Fibroblast of lung (primary cell): ENCODE results near the gene PCDH15. TPM values are rescaled to one million over a fixed set of nuclear protein-coding genes. Genes with fewer than 3 reads are reported as not detected.
A peak's percentile ranks its signal among the peaks of the same experiment; 100 is the strongest.

Experiments
- DNase-seq, 2 donors: peaks; one replicate each; pipeline versions ENCODE4 v3.0.0 to v3.0.0-alpha.2; 2010; ENCODE audit warnings: low read depth in 2 of 2
- H2AFZ ChIP-seq: 2 replicates; pipeline ENCODE4 v1.5.1; 2012; ENCODE audit warnings: low read length, control low read depth, inconsistent platforms
- H3K27ac ChIP-seq: 2 replicates; pipeline ENCODE4 v1.5.1; 2011; ENCODE audit warnings: low read length, control low read depth; ENCODE audit not compliant: insufficient read depth
- H3K27me3 ChIP-seq: 2 replicates; pipeline ENCODE4 v1.5.1; 2011; ENCODE audit warnings: mild to moderate bottlenecking, low read length; ENCODE audit not compliant: control insufficient read depth, insufficient read depth
- H3K36me3 ChIP-seq: 2 replicates; pipeline ENCODE4 v1.5.1; 2011; ENCODE audit warnings: low read length; ENCODE audit not compliant: control insufficient read depth, insufficient read depth
- H3K4me1 ChIP-seq: 2 replicates; pipeline ENCODE4 v1.5.1; 2011; ENCODE audit warnings: low read length; ENCODE audit not compliant: control insufficient read depth, insufficient read depth; ENCODE audit errors: extremely low read depth
- H3K4me2 ChIP-seq: 2 replicates; pipeline ENCODE4 v1.5.1; 2011; ENCODE audit warnings: low read length, control low read depth; ENCODE audit not compliant: insufficient read depth; ENCODE audit errors: extremely low read depth
- H3K4me3 ChIP-seq, 4 experiments: fragments of 200-600 bp in 1 of 4; sonication (generic) in 1 of 4; replicated peaks in 1 of 4; 2 replicates each; pipeline ENCODE4 v1.5.1; 2011 to 2016; ENCODE audit warnings: low read length in 4 of 4, low read depth in 3 of 4, mild to moderate bottlenecking in 3 of 4, control low read depth in 2 of 4, inconsistent platforms in 1 of 4, mixed read lengths in 1 of 4; ENCODE audit not compliant: insufficient read depth in 1 of 4; ENCODE audit errors: control extremely low read depth in 1 of 4
- H3K79me2 ChIP-seq: 2 replicates; pipeline ENCODE4 v1.5.1; 2012; ENCODE audit warnings: mild to moderate bottlenecking, low read length, inconsistent platforms; ENCODE audit not compliant: control insufficient read depth, insufficient read depth
- H3K9ac ChIP-seq: 2 replicates; pipeline ENCODE4 v1.5.1; 2011; ENCODE audit warnings: mild to moderate bottlenecking, low read length, control low read depth; ENCODE audit not compliant: insufficient read depth
- H3K9me3 ChIP-seq: 2 replicates; pipeline ENCODE4 v1.5.1; 2012; ENCODE audit warnings: low read depth, low read length; ENCODE audit not compliant: control insufficient read depth, insufficient read depth
- H4K20me1 ChIP-seq: 2 replicates; pipeline ENCODE4 v1.5.1; 2011; ENCODE audit warnings: low read length; ENCODE audit not compliant: control insufficient read depth, insufficient read depth; ENCODE audit errors: extremely low read depth
- CTCF ChIP-seq, 2 donors: IDR thresholded peaks in 1 of 2; conservative IDR thresholded peaks in 1 of 2; 1 replicate in 1 of 2; 2 replicates in 1 of 2; pipeline ENCODE4 v1.5.1; 2011 to 2012; ENCODE audit warnings: low read length in 2 of 2, control low read depth in 1 of 2, inconsistent platforms in 1 of 2, low read depth in 1 of 2, mild to moderate bottlenecking in 1 of 2
- EZH2 ChIP-seq: IDR thresholded peaks from 2 replicates; pipeline ENCODE4 v1.5.1; 2012; ENCODE audit warnings: low read length, control low read depth, mild to moderate bottlenecking; ENCODE audit errors: missing control alignments
- polyA plus RNA-seq, 2 donors: library from polyadenylated mRNA; depleted of rRNA in 1 of 2; stranded (reverse) in 1 of 2; unstranded in 1 of 2; fragments of >200 nt; gene quantifications; 2 replicates each; pipeline ENCODE4 v1.2.1, GENCODE V29; 2011 to 2012; ENCODE audit warnings: missing spikeins in 1 of 2
- total RNA-seq: library from RNA; depleted of rRNA; stranded (reverse); fragments of >200 nt; gene quantifications from 2 replicates; pipeline ENCODE4 v1.2.1, GENCODE V29; 2014

Gene PCDH15
- total and polyA plus RNA-seq, 2 donors (not counting 1 experiment from before 2014, with no cell fraction given): under 0.01 TPM; not detected in 1

DNA sequence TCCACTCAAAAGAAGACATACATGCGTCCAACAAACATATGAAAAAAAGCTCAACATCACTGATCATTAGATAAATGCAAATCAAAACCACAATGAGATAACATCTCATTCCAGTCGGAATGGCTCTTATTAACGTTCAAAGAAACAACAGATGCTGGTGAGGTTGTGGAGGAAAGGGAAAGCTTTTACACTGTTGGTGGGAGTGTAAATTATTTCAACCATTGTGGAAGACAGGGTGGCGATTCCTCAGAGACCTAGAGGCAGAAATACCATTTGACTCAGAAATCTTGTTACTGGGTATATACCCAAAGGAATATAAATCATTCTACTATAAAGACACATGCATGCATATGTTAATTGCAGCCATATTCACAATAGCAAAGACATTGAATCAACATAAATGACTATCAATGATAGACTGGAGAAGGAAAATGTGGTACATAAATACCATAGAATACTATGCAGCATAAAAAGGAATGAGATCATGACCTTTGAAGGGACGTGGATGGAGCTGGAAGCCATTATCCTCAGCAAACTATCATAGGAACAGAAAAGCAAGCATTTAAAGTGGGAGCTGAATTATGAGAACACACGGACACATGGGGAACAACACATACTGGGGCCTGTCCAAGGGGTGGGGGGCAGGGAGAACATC, 28.4 kb downstream of the PCDH15 start:
- H3K9ac ChIP-seq: no peak overlapping the region
- no peaks in the 10 kb centered on the region for H3K36me3 ChIP-seq
- H3K4me3 ChIP-seq: no peak overlapping the region
- TF ChIP-seq CTCF (conservative IDR thresholded peaks at IDR 0.05 in 1 of 2, IDR thresholded peaks at IDR 0.05 in 1 of 2; ENCODE audit: low read depth in 1 of 2, low read length in 2 of 2): no peak
- no peak for TF ChIP-seq EZH2
- DNase-seq: no peak
- no peak overlapping the region for H3K4me2 ChIP-seq
- no peaks in the 10 kb centered on the region for H3K4me1 ChIP-seq
- H4K20me1 ChIP-seq: no peaks in the 10 kb centered on the region
- no peak overlapping the region for H3K27ac ChIP-seq
- no peaks in the 10 kb centered on the region for H3K79me2 ChIP-seq
- no peaks in the 10 kb centered on the region for H3K27me3 ChIP-seq
- H3K9me3 ChIP-seq: no peaks in the 10 kb centered on the region
- no peak overlapping the region for H2AFZ ChIP-seq

- H3K9ac ChIP-seq: no peak overlapping the region
- H3K9me3 ChIP-seq: no peaks in the 10 kb centered on the region
- TF ChIP-seq CTCF (conservative IDR thresholded peaks at IDR 0.05 in 1 of 2, IDR thresholded peaks at IDR 0.05 in 1 of 2; ENCODE audit: low read depth in 1 of 2, low read length in 2 of 2) (no peak), EZH2 (no peak)
- H4K20me1 ChIP-seq: no peaks in the 10 kb centered on the region
- DNase-seq: no peak
- no peaks in the 10 kb centered on the region for H3K79me2 ChIP-seq
- no peaks in the 10 kb centered on the region for H3K27me3 ChIP-seq
- no peak overlapping the region for H2AFZ ChIP-seq
- no peak overlapping the region for H3K4me3 ChIP-seq
- H3K4me2 ChIP-seq: no peak overlapping the region
- no peak overlapping the region for H3K27ac ChIP-seq
- H3K4me1 ChIP-seq: no peaks in the 10 kb centered on the region
- H3K36me3 ChIP-seq: no peaks in the 10 kb centered on the region
These were observed 32.0 kb downstream of the PCDH15 start for GRCh38 chr10:54769051-54769450.

- no peak overlapping the region for H3K9ac ChIP-seq
- H3K36me3 ChIP-seq: no peaks in the 10 kb centered on the region
- H3K9me3 ChIP-seq: no peaks in the 10 kb centered on the region
- H3K79me2 ChIP-seq: no peaks in the 10 kb centered on the region
- TF ChIP-seq EZH2 (no peak), CTCF (conservative IDR thresholded peaks at IDR 0.05 in 1 of 2, IDR thresholded peaks at IDR 0.05 in 1 of 2; ENCODE audit: low read depth in 1 of 2, low read length in 2 of 2) (no peak)
- no peak overlapping the region for H2AFZ ChIP-seq
- peak in 1 of 2 donors; percentile 3 for DNase-seq
- no peak overlapping the region for H3K27ac ChIP-seq
- H3K4me1 ChIP-seq: no peaks in the 10 kb centered on the region
- no peak overlapping the region for H3K4me2 ChIP-seq
- no peaks in the 10 kb centered on the region for H4K20me1 ChIP-seq
- no peak overlapping the region for H3K4me3 ChIP-seq
- H3K27me3 ChIP-seq: no peaks in the 10 kb centered on the region
These were observed 42.2 kb downstream of the PCDH15 start for GRCh38 chr10:54758791-54759190.
